ENCODE measurements around the gene SAMD4A.
A peak's percentile ranks its signal among the peaks of the same experiment; 100 is the strongest.

SAMD4A gene

DNA sequence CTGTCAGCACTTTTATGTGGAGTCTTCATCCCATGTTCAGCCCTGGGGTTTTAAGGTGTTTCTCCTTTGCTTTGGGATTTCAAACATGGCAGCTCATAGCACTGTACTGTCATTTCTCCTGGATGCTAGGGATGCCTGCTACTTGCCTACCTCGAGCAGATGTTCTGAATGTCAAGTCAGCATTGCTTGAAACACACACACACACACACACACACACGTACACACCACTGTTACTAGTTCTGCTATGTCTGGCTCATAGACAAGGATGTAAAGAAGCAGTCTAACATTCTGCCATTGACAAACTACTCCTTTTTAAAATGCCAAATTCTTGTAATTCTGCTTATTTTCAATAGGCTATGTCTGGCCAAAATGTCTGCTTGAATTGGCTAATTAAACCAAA lies 72.7 kb downstream of the SAMD4A start:
- no peak for DNase-seq (ENCODE audit: low read depth)
- H3K4me3 ChIP-seq (ENCODE audit: low read depth, low read length), result no peak overlapping the region
- in situ Hi-C loops (cut with HindIII; ENCODE audit: low sequenced_read_pairs), result loop anchor here (5.0 kb wide), 1 partner anchor 47 kb away; no protein-coding TSS in a partner anchor
- no peak for TF ChIP-seq CTCF (IDR thresholded peaks at IDR 0.05; ENCODE audit: low read depth, low read length, missing control alignments)

- H3K4me3 ChIP-seq (ENCODE audit: low read depth, low read length), result no peak overlapping the region
- in situ Hi-C loops (cut with HindIII; ENCODE audit: low sequenced_read_pairs), result loop anchor here (5.0 kb wide), 1 partner anchor 48 kb away; no protein-coding TSS in a partner anchor
- no peak for TF ChIP-seq CTCF (IDR thresholded peaks at IDR 0.05; ENCODE audit: low read depth, low read length, missing control alignments)
- no peak for DNase-seq (ENCODE audit: low read depth)
Observed at GRCh38 chr14:54640506-54640905, 73.6 kb downstream of the SAMD4A start.

DNA sequence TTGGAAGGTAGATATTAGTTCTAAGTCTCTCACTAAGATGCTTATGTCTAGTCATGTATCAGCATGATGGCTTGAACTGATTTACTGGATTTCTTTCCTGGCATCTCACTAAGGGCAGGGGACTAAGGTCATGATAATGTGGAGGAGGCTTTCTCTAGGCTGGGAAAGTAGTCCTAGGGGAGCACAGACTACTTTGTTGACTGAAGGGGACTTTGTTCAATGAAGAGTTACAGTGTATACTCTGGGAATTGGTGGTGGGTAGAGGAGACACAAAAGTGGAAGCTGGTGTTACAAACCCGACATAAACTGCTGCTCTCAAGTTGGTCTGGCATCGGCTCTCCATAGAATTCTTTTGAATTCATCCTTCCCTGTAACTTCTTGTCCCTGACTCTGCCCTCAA lies 75.2 kb downstream of the SAMD4A start:
- no peak for TF ChIP-seq CTCF (IDR thresholded peaks at IDR 0.05; ENCODE audit: low read depth, low read length, missing control alignments)
- in situ Hi-C loops (cut with HindIII; ENCODE audit: low sequenced_read_pairs), result loop anchor here (5.0 kb wide), 1 partner anchor 50 kb away; no protein-coding TSS in a partner anchor
- DNase-seq (ENCODE audit: low read depth), result no peak
- no peak overlapping the region for H3K4me3 ChIP-seq (ENCODE audit: low read depth, low read length)

DNA sequence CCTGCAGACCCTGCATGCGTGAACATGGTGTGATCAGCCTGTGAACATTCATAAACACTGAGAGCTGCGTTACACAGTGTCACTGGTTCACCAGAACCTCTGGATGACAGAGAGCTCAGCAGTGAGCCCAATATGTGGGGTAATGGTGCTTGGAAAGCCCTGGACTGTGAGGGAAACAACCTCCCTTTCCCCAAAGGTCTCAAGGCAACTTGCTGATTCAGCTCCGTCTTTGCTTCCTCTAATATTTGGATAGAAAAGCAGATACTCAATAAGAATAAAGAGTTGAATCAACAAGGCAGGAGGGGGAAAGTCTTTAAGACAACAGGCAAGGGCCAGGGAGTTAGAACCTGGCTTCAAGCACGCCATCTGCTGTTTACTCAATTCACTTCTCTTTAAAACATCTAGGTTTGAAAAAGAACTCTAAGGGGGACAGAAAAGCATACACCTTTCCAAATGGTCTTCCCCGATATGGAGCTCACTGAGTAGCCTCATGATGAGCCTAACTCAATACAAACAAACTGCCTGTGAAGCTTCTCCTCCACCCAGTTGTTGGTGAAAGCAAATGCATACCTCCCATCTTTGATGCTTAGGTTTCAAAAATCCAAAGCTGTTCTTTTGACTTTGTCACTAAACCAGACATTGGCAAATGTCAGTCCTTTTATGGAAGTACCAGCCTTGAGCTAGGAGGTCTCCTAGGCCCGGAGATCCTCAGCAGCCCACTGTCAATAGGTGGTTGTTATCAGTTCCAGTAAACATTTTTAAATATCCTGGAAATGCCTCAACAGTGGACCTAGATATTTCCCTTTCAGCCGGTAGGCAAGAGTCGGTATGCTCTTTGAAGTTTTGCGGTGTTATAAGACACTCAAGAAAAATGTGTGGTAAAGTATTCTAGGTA lies 76.1 kb downstream of the SAMD4A start:
- in situ Hi-C loops (cut with HindIII; ENCODE audit: low sequenced_read_pairs), result loop anchor here (5.0 kb wide), 1 partner anchor 51 kb away; no protein-coding TSS in a partner anchor
- peak; percentile 44 for TF ChIP-seq CTCF (IDR thresholded peaks at IDR 0.05; ENCODE audit: low read depth, low read length, missing control alignments)
- DNase-seq (ENCODE audit: low read depth), result no peak
- no peak overlapping the region for H3K4me3 ChIP-seq (ENCODE audit: low read depth, low read length)

DNA sequence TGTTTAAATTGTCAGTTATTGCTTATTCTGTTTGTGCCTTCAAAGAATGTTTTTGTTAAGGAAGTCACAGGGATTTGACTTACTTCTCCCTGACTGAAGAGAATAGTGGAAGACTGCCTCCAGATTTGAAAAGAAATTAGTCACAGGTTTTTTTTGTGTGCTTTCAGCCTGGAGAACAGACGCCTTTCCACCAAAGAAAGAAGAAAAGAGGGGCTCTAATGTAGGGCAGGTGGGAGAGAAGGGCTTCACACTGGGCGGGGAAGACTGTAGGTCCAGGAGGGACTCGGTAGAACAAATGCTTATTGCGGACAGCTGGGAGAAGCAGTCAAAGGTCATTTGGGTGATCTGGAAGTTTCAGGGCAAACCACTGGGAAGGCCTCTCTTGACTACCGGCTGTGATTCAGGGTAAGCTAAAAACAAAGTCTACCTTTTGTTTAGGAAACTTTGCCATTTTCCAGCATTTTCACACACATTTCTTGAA lies 76.8 kb downstream of the SAMD4A start:
- no peak overlapping the region for H3K4me3 ChIP-seq (ENCODE audit: low read depth, low read length)
- no peak for DNase-seq (ENCODE audit: low read depth)
- in situ Hi-C loops (cut with HindIII; ENCODE audit: low sequenced_read_pairs), result loop anchor here (5.0 kb wide), 1 partner anchor 51 kb away; no protein-coding TSS in a partner anchor
- TF ChIP-seq CTCF (IDR thresholded peaks at IDR 0.05; ENCODE audit: low read depth, low read length, missing control alignments), result no peak

GRCh38 chr14:54645639-54646038 lies 78.7 kb downstream of the SAMD4A start:
- TF ChIP-seq CTCF (IDR thresholded peaks at IDR 0.05; ENCODE audit: low read depth, low read length, missing control alignments), result no peak
- in situ Hi-C loops (cut with HindIII; ENCODE audit: low sequenced_read_pairs), result no loop called here
- no peak overlapping the region for H3K4me3 ChIP-seq (ENCODE audit: low read depth, low read length)
- DNase-seq (ENCODE audit: low read depth), result no peak
